ENCODE data around the gene FAT1.

DNA sequence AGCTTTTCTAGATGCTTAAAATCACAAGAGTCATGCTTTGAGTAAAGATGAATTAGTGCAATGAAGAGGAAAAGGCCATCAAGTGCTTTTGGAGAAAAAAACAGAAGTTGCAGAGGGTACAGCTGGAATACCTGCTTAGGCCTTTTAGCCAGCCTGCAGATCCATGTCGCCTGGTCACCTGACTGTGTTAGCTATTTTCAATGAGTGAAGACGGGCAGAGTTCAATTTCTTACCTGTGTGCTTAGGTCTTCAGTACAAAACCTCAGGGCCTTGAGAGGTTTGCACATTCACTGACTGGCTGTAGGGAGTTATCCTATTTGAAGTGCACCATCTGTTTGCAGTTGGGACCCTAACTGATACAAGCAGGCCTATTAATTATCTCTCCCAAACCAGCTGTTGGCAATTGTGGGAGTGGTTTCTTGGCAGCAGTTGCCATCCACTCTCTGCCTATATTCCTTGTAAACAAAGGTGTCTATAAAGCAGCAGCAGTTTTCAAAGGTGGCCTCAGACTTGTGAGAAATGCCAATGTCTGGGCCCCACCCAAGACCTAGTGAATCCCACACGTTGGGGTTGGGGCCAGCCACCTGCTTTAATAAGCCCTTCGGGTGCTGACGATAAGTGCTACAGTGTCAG lies 16.3 kb upstream of the FAT1 start:
- TF ChIP-seq RAD21 (CRISPR knock-in tag; conservative IDR thresholded peaks at IDR 0.05 in 1 of 2, IDR thresholded peaks at IDR 0.05 in 1 of 2) (no peak), HDAC8 (tag; IDR thresholded peaks at IDR 0.05) (no peak), EZH2 (IDR thresholded peaks at IDR 0.05; ENCODE audit: borderline replicate concordance, low read depth, low read length) (no peak), MTA3 (IDR thresholded peaks at IDR 0.05; ENCODE audit: borderline replicate concordance) (no peak), TCF7 (IDR thresholded peaks at IDR 0.05; ENCODE audit: borderline replicate concordance) (no peak), PHB2 (IDR thresholded peaks at IDR 0.05; ENCODE audit: low read depth) (no peak), NR3C1 (CRISPR knock-in tag; IDR thresholded peaks at IDR 0.05) (no peak), RBM25 (IDR thresholded peaks at IDR 0.05; ENCODE audit: low read depth, low read length, severe bottlenecking) (no peak), ZNF384 (IDR thresholded peaks at IDR 0.05; ENCODE audit: low read depth, low read length) (no peak), KLF10 (CRISPR knock-in tag; IDR thresholded peaks at IDR 0.05) (no peak), ETV1 (tag; conservative IDR thresholded peaks at IDR 0.05; ENCODE audit: low read depth) (no peak), MEF2A (IDR thresholded peaks at IDR 0.05; ENCODE audit: control insufficient read depth, low read depth, low read length) (no peak), SIN3A (IDR thresholded peaks at IDR 0.05; ENCODE audit: borderline replicate concordance in 2 of 2, control insufficient read depth in 1 of 2, low read depth in 2 of 2, low read length in 2 of 2) (no peak), CEBPG (CRISPR knock-in tag; IDR thresholded peaks at IDR 0.05) (no peak), CEBPG (tag; conservative IDR thresholded peaks at IDR 0.05 in 1 of 2, IDR thresholded peaks at IDR 0.05 in 1 of 2) (no peak)
